Activated T-helper 9 cell treated with anti-CD3 and anti-CD28 coated beads, Interleukin-2, amount 50 U/mL, for 16 hours (primary cell): Measurements from ENCODE around the gene ARID2.

Experiments used
- DNase-seq: peaks from one replicate; pipeline ENCODE4 v3.0.0-alpha.2; 2020; ENCODE audit warnings: low read depth

Gene ARID2

GRCh38 chr12:45762185-45763110 lies 32.9 kb downstream of the ARID2 start:
- DNase-seq, result no peak

- no peak for DNase-seq
Measured at GRCh38 chr12:45763381-45763780, 33.9 kb downstream of the ARID2 start.

DNA sequence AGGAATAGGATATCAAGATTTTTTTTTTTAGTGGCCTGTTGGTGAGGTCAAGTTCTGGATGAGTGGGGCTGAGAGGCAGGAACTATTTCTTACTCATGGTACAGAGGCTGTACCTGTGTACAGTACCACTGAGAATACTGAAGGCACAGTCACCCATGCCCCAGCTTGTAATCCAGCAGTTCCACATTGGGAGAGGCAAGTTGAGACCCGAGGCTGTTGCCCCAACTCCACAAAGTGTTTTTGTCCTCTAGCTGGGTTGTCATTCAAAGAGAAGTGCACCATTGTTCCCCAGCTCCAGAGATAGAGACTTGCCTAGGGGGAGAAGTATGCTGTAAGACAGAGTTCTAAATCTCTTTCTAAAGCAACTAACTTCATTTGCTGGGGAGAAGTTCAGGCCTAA lies 38.7 kb downstream of the ARID2 start:
- DNase-seq, result no peak

GRCh38 chr12:45773747-45774146 lies 44.2 kb downstream of the ARID2 start:
- DNase-seq, result no peak

GRCh38 chr12:45774508-45775162 lies 45.1 kb downstream of the ARID2 start:
- DNase-seq, result no peak

DNA sequence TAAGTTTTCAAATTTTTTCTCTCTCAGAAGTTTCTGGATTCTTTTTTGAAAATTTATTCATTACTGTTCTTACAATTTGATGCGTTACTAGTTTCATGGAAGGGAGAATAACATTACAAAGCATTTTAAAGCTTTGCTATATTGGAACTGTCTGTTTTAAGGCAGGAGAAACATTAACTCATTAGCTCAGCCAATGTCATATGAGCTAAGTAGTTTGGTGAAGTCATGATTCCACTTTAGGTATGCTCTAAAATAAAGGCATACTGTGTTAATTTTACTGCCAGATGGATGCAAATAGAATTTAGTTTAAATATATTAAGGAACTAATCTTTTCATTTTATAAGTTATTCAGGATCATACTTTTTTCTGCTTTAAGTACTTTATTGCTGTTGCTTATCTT lies 46.0 kb downstream of the ARID2 start:
- DNase-seq, result no peak

DNA sequence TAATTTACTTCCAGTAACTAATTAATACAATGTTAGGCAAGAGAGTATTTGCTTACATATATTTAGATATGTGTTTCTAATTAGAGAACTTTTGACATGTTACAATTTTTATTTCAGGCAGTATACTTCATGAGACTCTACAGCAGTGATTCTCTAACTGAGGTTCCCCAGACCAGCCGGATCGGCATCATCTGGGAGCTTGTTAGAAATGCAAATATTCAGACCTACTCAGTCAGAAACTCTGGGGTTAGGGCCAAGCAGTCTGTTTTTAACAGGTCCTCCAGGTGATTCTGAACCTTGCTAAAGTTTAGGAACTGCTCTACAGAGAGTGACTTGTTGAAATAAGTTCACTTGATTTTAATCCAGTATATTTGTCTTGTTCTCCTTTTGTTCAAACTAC lies 46.5 kb downstream of the ARID2 start:
- no peak for DNase-seq

DNA sequence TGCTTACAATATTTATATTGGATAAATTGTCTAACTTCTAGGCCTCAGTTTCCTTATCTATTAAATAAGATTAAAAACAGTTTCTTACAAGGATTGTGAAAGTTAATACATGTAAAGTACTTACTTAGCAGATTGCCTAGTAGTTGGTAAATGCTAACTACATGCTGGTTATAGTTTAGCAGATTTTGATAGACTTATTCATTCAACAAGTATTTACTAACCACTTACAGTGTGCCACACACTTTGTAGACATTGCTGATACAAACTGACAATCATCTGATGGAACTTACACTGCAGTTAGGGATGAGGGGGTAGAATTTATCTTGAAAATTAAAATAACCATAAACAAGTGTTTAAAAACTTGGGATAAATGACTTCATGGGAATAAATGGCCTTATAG lies 50.4 kb downstream of the ARID2 start:
- DNase-seq, result no peak

DNA sequence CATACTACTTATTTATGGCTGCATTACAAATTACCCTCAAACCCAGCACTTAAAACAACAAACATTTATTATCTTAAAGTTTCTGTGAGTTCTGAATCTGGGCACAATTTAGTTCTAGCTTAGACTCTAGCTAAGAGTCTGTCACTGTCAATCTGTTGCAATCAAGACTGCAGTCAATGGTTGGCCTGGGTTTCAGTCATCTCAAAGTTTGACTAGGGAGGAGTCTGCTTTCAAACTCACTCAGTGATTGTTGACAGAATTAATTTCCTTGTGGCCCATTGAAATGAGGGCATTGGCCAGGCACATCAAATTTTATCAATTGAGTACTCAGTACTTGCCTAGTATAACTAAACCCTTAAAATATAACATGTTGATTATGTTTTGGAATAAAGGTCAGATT lies 51.6 kb downstream of the ARID2 start:
- DNase-seq, result no peak

DNA sequence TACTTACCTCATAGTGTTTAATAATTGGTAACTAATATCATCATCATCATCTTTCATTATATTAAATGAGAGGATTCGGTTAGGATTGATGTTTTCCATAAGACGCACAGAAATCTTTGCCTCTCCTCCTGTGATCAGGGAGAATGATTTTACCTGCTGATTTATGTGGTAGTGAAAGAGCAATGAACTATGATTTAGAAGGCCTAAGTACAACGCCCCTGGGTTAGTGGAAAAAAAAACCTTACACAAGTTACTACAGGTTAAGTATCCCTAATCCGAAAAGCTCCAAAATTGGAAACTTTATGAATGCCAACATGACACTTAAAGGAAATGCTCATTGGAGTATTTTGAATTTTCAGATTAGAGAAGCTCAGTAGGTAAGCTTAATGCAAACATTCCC lies 55.8 kb downstream of the ARID2 start:
- DNase-seq, result no peak

DNA sequence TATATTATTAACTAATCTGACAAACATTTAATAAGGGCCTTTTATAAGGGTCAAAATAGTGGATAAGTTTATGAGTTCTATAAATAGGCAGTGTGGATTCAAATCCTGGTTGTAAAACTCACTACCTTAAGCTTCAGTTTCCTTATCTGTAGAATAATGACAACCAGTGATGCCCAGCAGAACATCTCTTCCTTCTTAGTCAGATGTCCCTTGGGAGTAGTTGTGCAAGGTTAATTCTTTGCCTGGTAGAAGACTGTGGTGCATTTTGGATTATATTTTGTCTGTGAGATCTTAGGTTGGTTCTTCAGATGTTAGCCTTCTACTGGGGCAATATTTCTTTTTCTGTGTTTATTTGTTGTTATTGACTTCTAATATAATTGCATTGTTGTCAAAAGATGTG lies 59.5 kb downstream of the ARID2 start:
- DNase-seq, result no peak

DNA sequence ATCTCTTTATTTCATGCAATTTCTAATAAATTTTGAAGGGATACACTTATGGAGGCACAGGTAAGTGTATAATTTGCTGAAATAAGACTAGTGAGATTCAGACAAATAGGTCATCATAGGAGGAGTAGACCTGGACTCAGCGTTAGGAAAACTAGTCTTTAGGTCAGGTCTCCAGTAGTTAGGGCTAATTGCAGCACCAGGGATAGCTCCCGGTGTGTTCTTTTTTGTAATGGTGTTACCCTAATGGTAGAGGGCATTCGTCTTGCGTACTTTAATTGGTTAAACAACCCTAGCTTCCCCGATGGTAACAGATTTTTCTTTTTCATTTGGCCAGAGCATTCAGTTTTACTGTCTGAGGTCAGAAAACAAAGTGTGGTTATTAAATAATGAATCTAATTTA lies 64.9 kb downstream of the ARID2 start:
- no peak for DNase-seq

GRCh38 chr12:45801625-45802024 lies 72.1 kb downstream of the ARID2 start:
- no peak for DNase-seq

DNA sequence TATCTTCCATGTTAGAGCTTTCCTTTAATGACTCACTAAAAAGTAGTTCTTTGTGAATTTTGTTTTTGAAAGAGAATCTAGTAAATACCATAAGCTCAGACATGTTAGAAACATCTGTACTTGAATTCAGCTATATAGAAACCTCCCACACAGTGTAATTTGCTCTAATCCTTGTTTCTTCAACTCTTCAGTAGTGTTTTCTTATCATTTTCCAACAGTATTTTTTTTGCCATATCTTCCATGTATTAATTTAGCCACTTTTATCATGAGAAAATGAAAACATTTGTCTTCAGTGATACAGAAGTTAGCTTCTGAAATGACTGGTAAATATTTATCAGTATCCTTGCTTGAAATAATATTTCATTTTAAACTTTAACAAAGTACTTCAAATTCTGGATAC lies 73.6 kb downstream of the ARID2 start:
- no peak for DNase-seq

DNA sequence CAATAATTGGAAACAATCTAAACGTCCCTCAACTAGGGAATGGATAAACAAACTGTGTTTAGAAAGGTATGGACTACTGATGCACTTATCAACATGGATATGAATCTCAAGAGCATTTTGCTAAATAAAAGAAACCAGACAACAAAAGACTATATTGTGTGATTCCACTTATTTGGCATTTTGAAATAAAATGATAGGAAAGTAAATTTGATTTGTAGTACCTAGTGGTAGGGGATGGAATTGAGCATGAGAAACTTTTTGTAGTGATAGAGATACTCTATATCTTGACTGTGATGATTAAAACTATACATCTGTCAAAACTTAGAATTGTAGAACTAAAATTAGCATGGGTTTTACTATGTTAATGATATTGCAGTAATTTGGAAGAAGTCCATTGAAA lies 87.1 kb downstream of the ARID2 start:
- DNase-seq, result no peak

DNA sequence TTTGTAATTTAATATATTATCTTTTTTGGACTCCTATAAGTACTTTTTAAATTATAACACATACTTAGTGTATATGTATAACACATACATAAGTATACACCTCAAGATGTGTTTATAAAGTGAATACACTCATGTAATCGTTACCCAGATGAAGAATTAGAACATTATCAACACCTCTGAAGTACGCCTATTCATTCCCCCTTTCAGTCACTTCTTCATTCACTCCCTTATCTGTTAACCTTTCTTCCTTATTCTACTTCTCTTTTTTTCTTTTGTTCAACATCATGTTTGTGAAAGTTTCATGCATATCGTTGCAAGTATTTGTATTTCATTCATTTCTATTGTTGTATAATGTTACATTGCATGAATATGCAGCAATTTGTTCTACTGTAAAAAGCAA lies 98.5 kb downstream of the ARID2 start:
- DNase-seq, result no peak

DNA sequence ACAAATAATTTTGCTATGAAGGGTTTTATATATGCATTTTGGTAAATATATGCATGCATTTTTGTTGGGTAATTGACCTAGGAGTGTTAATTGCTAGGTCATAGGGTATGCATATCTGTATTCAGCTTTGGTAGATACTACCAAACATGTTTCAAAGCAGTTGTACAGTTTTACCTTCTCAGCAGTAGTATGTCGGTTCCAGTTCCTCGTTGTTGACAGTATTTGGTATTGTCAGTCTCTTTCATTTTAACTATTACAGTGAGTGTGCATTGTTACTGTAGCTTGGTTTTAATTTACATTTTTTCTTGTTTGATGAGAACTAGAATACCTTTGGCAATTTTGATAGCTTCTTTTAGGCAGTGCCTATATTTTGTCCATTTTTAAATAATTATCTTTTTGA lies 98.9 kb downstream of the ARID2 start:
- DNase-seq, result no peak

DNA sequence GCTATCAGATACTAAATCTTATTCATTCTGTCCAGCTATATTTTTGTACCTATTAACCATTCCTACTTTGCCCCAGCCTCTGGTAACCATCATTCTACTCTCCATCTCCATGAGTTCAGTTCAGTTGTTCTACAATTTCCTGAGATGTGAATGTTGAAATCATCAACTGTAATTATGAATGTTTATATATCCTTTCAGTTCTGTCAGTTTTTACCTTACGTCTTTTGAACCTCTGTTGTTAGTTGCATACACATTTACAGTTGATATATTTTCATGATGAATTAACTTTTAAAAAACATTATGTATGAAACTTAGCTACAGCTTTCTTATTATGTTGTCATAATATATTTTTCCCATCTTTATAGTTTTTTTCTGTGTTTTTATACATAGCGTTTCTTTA lies 102.1 kb downstream of the ARID2 start:
- DNase-seq, result no peak

DNA sequence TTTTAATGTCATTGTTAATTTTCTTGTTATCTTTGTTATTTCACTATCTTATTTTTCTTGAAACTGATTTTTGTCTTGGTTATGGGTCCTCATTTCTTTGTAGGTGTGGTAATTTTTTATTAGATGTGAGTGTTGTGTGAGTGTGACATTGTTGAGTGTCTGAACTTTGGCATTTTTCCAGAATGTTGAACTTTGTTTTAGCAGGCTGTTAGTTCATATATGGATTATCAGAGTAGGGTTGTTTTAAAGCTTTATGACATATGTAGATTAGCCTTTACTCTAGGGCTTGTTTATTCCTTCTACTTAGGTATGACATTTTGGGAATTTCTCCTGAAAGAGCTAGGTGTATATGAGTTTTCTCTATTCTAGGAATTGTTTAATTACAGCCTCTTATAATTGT lies 103.9 kb downstream of the ARID2 start:
- no peak for DNase-seq

- no peak for DNase-seq
Measured at GRCh38 chr12:45834809-45835208, 105.3 kb downstream of the ARID2 start.

DNA sequence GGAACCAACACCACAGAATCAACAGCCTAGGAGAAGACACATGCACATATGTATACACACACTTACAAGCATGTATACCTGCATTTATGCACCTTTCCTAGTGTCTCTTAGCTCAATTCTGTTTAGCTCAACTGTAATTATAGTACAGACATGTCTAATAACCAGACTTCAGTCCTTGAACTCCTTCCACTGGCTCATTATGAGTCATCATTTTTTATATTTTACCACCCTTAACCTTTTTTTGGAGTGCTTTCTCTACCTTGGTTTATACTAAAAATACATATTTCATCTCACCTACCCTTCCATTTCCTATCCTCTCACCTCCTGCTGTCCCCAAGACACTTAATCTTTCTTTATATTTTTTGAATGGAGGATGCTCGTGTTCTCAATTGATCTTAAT lies 110.4 kb downstream of the ARID2 start:
- no peak for DNase-seq

DNA sequence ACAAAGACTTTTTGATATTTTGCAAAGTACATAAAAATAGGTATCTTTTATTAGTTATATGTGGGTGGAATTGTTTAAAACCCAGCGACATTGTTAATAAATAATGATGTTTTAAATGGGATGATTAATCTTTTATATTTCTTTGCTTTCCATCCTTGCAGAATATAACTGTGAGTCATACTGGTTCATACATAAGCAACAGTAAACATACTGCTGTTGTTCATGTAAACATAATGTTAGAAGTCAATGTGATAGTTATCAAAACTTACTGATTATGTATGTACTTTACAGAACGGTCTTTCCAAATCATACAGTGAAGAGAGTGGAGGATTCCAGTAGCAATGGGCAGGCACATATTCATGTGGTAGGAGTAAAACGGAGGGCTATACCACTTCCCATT lies 119.8 kb downstream of the ARID2 start:
- no peak for DNase-seq

DNA sequence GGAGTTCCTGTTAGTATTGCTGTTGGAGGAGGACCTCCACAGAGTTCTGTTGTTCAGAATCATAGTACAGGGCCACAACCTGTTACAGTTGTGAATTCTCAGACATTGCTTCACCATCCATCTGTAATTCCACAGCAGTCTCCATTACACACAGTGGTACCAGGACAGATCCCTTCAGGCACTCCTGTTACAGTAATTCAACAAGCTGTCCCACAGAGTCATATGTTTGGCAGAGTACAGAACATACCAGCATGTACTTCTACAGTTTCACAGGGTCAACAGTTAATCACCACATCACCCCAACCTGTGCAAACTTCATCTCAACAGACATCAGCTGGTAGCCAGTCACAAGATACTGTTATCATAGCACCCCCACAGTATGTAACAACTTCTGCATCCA lies 120.8 kb downstream of the ARID2 start:
- DNase-seq, result no peak

- no peak for DNase-seq
Measured at GRCh38 chr12:45852508-45852907, 123.0 kb downstream of the ARID2 start.
